SKM-1 treated with dmso at 0.1 percent for 144 hours (cell line): ENCODE data around the gene DNAH7.

Experiments used
- DNase-seq: peaks from one replicate; lab custom pipeline; 2025; ENCODE audit not compliant: unreplicated experiment; lab: John Stamatoyannopoulos, UW

The DNAH7 gene

GRCh38 chr2:195818106-195818505, 250.5 kb downstream of the DNAH7 start:
- DNase-seq: no peak

GRCh38 chr2:195815083-195815482, 253.6 kb downstream of the DNAH7 start:
- no peak for DNase-seq

- DNase-seq: no peak
These were observed 255.2 kb downstream of the DNAH7 start for GRCh38 chr2:195813421-195813820.

- no peak for DNase-seq
These were observed 258.1 kb downstream of the DNAH7 start for GRCh38 chr2:195810340-195811098.

- no peak for DNase-seq
These were observed 260.4 kb downstream of the DNAH7 start for GRCh38 chr2:195808189-195808588.

- DNase-seq: no peak
These were observed 263.2 kb downstream of the DNAH7 start for GRCh38 chr2:195805283-195805976.

GRCh38 chr2:195795879-195796278, 272.8 kb downstream of the DNAH7 start:
- no peak for DNase-seq

GRCh38 chr2:195793881-195794280, 274.8 kb downstream of the DNAH7 start:
- no peak for DNase-seq

GRCh38 chr2:195782156-195782555, 286.5 kb downstream of the DNAH7 start:
- no peak for DNase-seq

GRCh38 chr2:195779491-195779890, 289.1 kb downstream of the DNAH7 start:
- DNase-seq: no peak

GRCh38 chr2:195769975-195770374, 298.7 kb downstream of the DNAH7 start:
- no peak for DNase-seq

- no peak for DNase-seq
These were observed 300.2 kb downstream of the DNAH7 start for GRCh38 chr2:195768431-195768830.

GRCh38 chr2:195766691-195767090, 301.9 kb downstream of the DNAH7 start:
- no peak for DNase-seq

GRCh38 chr2:195763866-195764265, 304.8 kb downstream of the DNAH7 start:
- no peak for DNase-seq

- no peak for DNase-seq
These were observed 308.8 kb downstream of the DNAH7 start for GRCh38 chr2:195759877-195760276.

- DNase-seq: no peak
These were observed 309.8 kb downstream of the DNAH7 start for GRCh38 chr2:195758846-195759245.

GRCh38 chr2:195756218-195756942, 312.3 kb downstream of the DNAH7 start:
- no peak for DNase-seq

GRCh38 chr2:195741191-195741590, 327.4 kb downstream of the DNAH7 start:
- DNase-seq: no peak

- DNase-seq: no peak
These were observed 330.9 kb downstream of the DNAH7 start for GRCh38 chr2:195737511-195738325.

- no peak for DNase-seq
These were observed 333.3 kb downstream of the DNAH7 start for GRCh38 chr2:195735347-195735746.

GRCh38 chr2:195734931-195735330, 333.7 kb downstream of the DNAH7 start:
- no peak for DNase-seq
